IPS-11a (cell line): ENCODE results near the gene CPEB2.

Experiments used
- H3K4me3 ChIP-seq: one replicate; pipeline ENCODE4 v1.5.1; 2013; ENCODE audit warnings: low read depth, low read length, control low read depth

The CPEB2 gene

GRCh38 chr4:15116509-15117079 lies 114.3 kb downstream of the CPEB2 start:
- no peak overlapping the region for H3K4me3 ChIP-seq

GRCh38 chr4:15117270-15117946 lies 115.1 kb downstream of the CPEB2 start:
- no peak overlapping the region for H3K4me3 ChIP-seq

GRCh38 chr4:15118292-15118691 lies 116.0 kb downstream of the CPEB2 start:
- H3K4me3 ChIP-seq: no peak overlapping the region
